GM23338 (cell line): ENCODE measurements around the gene SPECC1.

Source experiments
- CREB1 ChIP-seq: fragments of 250-450 bp; sonication (Bioruptor Pico); IDR thresholded peaks from 2 replicates; pipeline ENCODE4 v1.5.0; 2020; ENCODE audit warnings: low read depth, mild to moderate bottlenecking, moderate library complexity
- EZH2 ChIP-seq: fragments of 200-600 bp; sonication (generic); IDR thresholded peaks from one replicate; pipeline ENCODE4 v1.8.0; 2017; ENCODE audit warnings: antibody characterized with exemption, mild to moderate bottlenecking, low read depth; ENCODE audit not compliant: unreplicated experiment
- JUNB ChIP-seq: IDR thresholded peaks from one replicate; pipeline ENCODE4 v1.6.1; 2016; ENCODE audit warnings: antibody characterized with exemption; ENCODE audit not compliant: unreplicated experiment
- POLR2AphosphoS5 ChIP-seq: IDR thresholded peaks from 2 replicates; pipeline ENCODE4 v1.6.1; 2016; ENCODE audit warnings: antibody characterized with exemption, low read depth
- REST ChIP-seq: IDR thresholded peaks from one replicate; pipeline ENCODE4 v1.6.1; 2018; ENCODE audit warnings: antibody characterized with exemption; ENCODE audit not compliant: unreplicated experiment
- TF ChIP-seq, protein P1 (sequence below), 2 experiments: fragments of 200-600 bp in 1 of 2; sonication (generic) in 1 of 2; conservative IDR thresholded peaks; 2 replicates each; pipeline versions ENCODE4 v1.5.1 to v1.6.1; 2016 to 2017; ENCODE audit warnings: antibody characterized with exemption in 2 of 2, low read depth in 2 of 2, mild to moderate bottlenecking in 2 of 2, moderate library complexity in 1 of 2

DNA sequence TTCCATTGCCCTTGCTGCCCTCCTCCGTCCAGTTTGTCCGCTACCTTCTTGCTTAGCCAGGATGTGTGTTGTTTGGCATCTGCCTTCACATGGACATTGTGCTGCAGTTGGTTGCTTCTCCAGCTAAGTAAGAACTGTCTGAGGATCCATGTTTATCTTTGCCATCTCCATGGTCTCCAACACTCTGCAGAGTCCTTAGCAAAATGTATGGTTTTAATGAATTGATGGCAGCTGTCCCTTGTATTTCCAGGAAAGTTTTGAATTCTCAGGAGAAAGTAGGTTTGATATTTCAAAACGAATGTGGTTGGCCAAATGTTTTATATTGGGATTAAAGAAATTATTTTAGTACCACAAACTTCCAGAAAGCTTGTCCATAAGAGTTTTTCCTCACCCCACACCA is 160.9 kb downstream of the SPECC1 start:
- TF ChIP-seq, protein P1, sequence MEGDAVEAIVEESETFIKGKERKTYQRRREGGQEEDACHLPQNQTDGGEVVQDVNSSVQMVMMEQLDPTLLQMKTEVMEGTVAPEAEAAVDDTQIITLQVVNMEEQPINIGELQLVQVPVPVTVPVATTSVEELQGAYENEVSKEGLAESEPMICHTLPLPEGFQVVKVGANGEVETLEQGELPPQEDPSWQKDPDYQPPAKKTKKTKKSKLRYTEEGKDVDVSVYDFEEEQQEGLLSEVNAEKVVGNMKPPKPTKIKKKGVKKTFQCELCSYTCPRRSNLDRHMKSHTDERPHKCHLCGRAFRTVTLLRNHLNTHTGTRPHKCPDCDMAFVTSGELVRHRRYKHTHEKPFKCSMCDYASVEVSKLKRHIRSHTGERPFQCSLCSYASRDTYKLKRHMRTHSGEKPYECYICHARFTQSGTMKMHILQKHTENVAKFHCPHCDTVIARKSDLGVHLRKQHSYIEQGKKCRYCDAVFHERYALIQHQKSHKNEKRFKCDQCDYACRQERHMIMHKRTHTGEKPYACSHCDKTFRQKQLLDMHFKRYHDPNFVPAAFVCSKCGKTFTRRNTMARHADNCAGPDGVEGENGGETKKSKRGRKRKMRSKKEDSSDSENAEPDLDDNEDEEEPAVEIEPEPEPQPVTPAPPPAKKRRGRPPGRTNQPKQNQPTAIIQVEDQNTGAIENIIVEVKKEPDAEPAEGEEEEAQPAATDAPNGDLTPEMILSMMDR (conservative IDR thresholded peaks at IDR 0.05; ENCODE audit: low read depth in 2 of 2) = no peak
- TF ChIP-seq POLR2AphosphoS5 = no peak
- no peak for TF ChIP-seq REST
- TF ChIP-seq JUNB = no peak
- no peak for TF ChIP-seq CREB1 (CRISPR knock-in tag)
- TF ChIP-seq EZH2 = no peak
